Measurements from ENCODE around the gene ZFHX3.

DNA sequence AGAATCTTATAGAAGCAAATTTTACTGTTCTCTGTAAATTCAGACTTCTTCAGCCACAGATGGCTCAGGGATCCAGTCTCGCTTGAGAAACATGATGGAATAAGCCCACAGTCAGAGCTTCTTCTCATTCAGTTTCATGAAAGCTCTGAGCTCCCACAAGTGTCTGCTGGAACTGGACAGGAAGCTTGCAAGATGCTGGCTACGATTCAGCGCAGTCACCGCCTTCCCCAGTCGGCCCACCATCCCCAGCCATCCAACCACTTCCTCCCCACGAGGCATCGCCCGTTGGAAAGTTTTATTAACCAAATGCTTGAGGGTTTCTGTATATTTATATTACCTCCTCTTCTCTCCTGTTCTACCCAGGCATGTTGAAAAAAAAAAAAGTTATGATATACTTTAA, 171.7 kb downstream of the ZFHX3 start:
- TF ChIP-seq, protein P1, sequence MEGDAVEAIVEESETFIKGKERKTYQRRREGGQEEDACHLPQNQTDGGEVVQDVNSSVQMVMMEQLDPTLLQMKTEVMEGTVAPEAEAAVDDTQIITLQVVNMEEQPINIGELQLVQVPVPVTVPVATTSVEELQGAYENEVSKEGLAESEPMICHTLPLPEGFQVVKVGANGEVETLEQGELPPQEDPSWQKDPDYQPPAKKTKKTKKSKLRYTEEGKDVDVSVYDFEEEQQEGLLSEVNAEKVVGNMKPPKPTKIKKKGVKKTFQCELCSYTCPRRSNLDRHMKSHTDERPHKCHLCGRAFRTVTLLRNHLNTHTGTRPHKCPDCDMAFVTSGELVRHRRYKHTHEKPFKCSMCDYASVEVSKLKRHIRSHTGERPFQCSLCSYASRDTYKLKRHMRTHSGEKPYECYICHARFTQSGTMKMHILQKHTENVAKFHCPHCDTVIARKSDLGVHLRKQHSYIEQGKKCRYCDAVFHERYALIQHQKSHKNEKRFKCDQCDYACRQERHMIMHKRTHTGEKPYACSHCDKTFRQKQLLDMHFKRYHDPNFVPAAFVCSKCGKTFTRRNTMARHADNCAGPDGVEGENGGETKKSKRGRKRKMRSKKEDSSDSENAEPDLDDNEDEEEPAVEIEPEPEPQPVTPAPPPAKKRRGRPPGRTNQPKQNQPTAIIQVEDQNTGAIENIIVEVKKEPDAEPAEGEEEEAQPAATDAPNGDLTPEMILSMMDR (IDR thresholded peaks at IDR 0.05): no peak
- TF ChIP-seq POLR2A (IDR thresholded peaks at IDR 0.05): no peak

Data from uterus (tissue), 2 donors.